Stimulated activated CD8-positive, alpha-beta memory T cell treated with anti-CD3 and anti-CD28 coated beads, Interleukin-15, amount 100 ng/mL, for 1 hour (primary cell): ENCODE data around the gene TEX264.
A peak's percentile ranks its signal among the peaks of the same experiment; 100 is the strongest.
"Not testable (repeated sequence)": the region's sequence is repeated elsewhere in the genome, so short reads cannot be mapped to it uniquely, and the experiment has no call there.

Experiments
- DNase-seq: peaks from one replicate; pipeline ENCODE4 v3.0.0-alpha.2; 2020; ENCODE audit warnings: low read depth

The TEX264 gene

GRCh38 chr3:51670823-51671733 is at the start of gene TEX264:
Gene TEX264, plus strand, starts transcription at chr3:51671252. Its CDS starts 3,053 bp downstream, at chr3:51674305.
- peak; percentile 80 for DNase-seq

DNA sequence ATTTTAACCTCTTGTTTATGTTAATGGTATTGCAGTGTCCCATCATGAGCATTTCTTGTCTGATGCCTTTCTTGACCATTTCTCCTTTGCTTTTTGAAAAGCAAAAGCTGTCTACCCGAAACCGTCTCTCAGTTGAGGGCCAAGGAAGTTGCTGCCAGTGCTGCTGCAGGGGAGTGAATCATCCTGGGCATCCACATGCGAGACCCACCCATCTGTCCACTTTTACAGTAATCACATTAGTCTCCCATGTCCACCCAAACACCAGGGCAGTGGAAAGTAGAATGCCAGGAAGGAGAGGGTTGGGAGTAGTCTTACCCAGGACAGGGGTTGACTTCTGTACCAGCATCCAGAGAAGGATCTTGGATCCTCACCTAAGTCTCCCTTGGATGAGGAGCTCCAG is 48.6 kb upstream of the TEX264 start:
- no peak for DNase-seq

DNA sequence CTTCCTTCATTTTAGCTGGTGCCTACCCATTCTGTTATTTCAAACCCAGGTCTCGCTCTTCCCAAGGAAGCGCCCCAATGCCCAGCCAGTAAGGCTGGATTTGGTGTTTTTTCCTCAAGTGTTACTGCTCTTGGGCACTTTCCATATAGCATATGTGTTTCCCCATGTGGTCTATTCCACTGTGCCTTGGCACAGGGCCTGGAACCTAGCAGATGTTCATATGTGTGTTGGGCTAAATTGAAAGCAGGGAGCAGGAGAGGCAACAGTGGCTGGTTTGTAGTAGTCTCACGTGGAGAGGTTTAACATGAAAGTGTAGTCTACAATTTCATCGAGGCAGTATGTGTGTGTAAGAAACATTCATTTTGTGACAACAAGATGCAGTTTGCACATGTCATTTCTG is 48.2 kb upstream of the TEX264 start:
- no peak for DNase-seq

DNA sequence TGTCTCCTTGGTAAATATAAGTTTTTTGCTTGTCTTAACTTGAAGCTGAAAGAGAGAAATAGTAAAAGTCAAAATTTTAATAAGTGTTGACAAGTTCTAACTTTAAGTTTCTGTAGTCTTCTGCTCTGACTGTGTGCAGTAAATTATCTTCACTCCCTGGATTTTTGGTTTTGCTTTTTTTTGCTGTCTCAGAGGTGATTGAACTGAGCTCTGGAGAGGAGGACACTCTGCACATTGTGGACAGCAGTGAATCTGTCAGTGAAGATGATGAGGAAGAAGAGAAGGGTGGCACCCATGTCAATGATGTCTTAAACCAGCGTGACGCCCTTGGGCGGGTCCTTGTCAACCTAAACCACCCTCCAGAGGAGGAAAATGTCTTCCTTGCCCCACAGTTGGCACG is 40.5 kb upstream of the TEX264 start:
- no peak for DNase-seq

DNA sequence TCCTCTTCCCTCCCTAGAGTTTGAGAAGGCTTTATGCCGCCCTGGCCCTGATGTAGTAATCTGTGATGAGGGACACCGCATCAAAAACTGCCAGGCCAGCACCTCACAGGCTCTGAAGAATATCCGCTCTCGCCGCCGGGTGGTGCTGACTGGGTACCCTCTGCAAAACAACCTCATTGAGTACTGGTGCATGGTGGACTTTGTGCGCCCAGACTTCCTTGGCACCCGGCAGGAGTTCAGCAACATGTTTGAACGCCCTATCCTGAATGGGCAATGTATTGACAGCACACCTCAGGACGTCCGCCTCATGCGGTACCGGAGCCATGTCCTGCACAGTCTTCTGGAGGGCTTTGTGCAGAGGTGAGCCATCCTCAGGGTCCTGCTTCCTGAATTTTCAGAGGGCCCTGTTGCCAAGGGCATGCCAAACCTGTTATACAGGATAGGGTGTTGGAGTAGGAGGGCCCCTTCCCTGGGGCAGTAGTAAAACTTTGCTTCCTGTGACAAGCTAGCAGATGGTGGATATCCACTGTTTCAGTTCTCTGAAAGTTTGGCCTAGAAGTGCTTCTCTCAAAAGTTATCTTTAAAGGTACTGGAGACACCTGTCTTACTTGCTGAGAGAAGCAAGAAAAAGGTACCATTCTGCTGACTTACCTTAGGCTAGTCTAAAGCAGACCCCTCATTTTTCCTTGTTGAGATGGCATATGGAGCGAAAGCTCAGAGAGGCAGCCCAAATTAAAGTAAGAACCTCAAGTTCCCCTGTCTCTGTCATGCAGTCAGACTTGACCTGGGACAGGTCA is 33.7 kb upstream of the TEX264 start:
- no peak for DNase-seq

DNA sequence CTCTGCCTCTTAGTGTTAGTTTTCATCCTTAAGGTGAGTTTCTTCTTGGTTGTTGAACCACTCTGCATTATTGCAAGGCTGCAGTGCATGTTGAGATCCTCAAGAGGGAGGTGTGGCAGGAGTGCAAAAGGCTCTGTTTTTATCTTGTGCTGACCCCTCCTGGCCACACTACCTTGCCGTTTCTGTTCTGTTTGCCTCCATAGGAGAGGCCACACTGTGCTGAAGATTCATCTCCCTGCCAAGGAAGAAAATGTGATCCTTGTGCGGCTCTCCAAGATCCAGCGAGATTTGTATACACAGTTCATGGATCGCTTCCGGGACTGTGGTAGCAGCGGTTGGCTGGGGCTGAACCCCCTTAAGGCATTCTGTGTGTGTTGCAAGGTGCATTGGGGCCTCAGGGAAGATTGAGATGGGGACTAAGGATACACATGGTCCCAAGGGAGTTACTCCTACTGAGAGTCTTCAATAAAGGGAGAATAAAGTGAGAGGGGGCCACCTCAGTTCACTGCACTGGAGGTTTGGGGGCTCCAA is 33.0 kb upstream of the TEX264 start:
- no peak for DNase-seq

DNA sequence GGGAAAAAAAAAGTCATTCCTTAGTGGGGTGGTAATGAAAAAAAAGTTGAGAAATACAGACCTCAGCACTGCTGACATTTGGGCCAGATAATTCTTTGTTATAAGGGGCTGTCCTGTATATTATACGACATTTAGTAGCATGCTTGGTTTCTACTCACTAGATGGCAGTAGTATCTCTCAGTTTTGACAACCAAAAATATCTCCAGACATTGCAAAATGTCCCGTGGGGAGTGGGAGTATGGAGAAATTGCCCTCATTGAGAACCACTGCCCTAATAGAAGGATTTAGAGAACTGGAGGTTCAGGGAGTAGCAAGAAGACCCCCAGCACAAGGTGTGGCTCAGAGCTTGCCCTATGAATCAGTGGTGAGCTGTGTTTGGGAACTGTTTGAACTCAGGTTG is 28.6 kb upstream of the TEX264 start:
- no peak for DNase-seq

DNA sequence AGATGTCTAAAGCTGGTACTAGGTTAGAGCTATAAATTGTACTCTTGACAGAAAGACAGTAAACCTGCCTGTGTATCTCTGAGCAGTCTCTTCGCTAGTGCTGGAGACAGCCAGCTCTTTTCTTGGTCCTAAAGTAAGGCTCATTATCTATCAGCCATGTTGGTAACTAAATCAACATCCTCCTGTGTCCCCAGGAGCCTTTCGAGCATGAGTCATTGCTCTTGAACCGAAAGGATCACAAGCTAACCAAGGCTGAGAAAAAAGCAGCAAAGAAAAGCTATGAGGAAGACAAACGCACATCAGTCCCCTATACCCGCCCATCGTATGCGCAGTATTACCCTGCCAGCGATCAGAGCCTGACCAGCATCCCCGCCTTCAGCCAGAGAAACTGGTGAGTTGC is 25.0 kb upstream of the TEX264 start:
- DNase-seq = no peak

- not testable (repeated sequence) for DNase-seq
These were observed 18.9 kb upstream of the TEX264 start for GRCh38 chr3:51652103-51652502.

- DNase-seq = not testable (repeated sequence)
These were observed 17.6 kb upstream of the TEX264 start for GRCh38 chr3:51653409-51653808.

DNA sequence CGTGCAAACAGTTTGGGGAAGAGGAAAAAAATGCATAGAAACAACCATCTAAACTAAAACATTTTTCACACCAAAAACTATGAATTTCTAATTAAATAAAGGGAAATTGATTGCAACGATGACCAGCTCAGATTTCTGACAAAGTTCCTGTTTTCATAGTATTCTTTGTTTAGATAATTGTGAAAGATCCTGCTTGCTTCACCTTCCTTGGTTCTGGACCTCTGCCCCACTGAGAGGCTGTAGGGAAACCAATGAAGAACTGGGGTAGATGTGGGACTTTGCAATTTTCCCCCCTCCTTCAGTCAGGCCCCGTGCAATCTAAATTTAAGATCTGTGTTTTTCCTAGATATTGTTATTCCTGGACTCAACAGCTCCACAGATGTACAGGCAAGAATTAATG is 13.8 kb upstream of the TEX264 start:
- no peak for DNase-seq

DNA sequence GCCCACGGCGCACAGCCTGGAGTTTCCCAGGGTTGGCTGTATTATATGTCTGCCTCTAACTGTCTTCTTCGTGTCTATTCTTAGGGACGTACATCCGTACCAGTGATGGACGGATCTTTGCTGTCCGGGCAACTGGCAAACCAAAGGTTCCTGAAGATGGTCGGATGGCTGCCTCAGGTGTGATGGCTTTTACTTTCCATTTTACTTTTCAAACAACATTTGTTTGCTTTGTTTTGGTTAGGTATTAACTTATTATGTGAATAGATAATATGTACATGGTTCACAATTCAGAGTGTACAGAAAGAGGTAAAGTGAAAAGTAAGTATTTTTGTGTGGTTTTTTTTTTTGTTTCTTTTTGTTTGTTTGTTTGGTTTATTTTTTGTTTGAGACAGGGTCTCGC is 11.1 kb upstream of the TEX264 start:
- DNase-seq = no peak

DNA sequence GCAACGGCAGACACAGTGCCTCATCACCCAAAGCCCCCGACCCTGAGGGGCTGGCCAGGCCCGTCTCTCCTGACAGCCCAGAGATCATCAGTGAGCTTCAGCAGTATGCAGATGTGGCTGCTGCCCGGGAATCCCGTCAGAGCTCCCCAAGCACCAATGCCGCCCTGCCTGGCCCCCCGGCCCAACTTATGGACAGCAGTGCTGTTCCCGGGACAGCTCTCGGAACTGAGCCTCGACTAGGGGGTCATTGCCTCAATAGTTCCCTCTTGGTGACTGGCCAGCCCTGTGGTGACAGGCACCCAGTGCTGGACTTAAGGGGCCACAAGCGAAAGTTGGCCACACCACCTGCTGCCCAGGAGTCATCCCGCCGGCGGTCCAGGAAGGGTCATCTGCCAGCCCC is 8.6 kb upstream of the TEX264 start:
- DNase-seq = no peak

DNA sequence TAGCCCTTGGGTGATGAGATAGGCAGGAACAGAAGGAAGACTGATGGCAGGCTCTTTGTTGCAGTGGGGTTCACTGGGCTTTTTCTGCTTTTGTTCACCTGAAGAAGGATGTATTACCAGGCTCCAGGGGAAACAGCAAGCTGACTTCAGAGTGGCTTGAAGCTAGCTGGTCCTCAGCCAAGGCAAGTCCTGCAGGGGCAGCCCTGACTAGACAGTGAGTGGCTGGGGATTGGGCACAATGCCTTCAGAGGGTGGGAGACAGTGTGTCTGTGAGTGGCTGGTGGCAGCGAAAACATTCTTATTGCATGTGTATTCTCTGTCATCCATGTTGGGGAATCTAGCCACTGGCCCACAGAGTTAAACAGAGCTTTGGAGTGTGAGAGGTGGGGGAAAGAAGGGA is 2.3 kb upstream of the TEX264 start:
- DNase-seq = no peak

- DNase-seq = peak; percentile 60
These were observed 1.6 kb upstream of the TEX264 start for GRCh38 chr3:51669241-51670052.

- no peak for DNase-seq
These were observed 814 bp upstream of the TEX264 start for GRCh38 chr3:51670053-51670822.

- no peak for DNase-seq
These were observed 853 bp downstream of the TEX264 start for GRCh38 chr3:51671734-51672475.

- DNase-seq = no peak
These were observed 2.2 kb downstream of the TEX264 start for GRCh38 chr3:51673181-51673801.

- no peak for DNase-seq
These were observed 3.0 kb downstream of the TEX264 start for GRCh38 chr3:51673802-51674654.
